IMR-90 (cell line): Measurements from ENCODE around the gene EPB41L4A. TPM values are rescaled to one million over a fixed set of nuclear protein-coding genes. Genes with fewer than 3 reads are reported as not detected.

Experiments used
- ATAC-seq: fragments of 200-7000 bp; cut with Tn5 transposase; 2 replicates; pipeline ENCODE4 v1.9.1; 2020; ENCODE audit warnings: low read depth, mild to moderate bottlenecking, moderate library complexity
- BruUV-seq: library from RNA; stranded (reverse); fragments of 400-500 nt; replicated peaks from 2 replicates; lab custom pipeline; 2021; lab: Mats Ljungman, UMichigan
- CTCF ChIA-PET: fragments of 300-600 bp; formaldehyde crosslinking; extraction: SDS; loops from one replicate; lab custom pipeline; 2021; ENCODE audit warnings: antibody characterized with exemption; lab: Yijun Ruan, JAX
- POLR2A ChIA-PET: fragments of 300-600 bp; sonication (Branson Sonifier 250); formaldehyde crosslinking; loops from one replicate; lab custom pipeline; 2022; ENCODE audit warnings: antibody characterized with exemption; ENCODE audit not compliant: unreplicated experiment; lab: Charles Lee
- DNase-seq: peaks from one replicate; pipeline ENCODE4 v3.0.0; 2013
- H2AFZ ChIP-seq: replicated peaks from 2 replicates; pipeline ENCODE3; 2013; ENCODE audit warnings: low read length, mild to moderate bottlenecking; ENCODE audit not compliant: poor library complexity
- H2AK5ac ChIP-seq: 2 replicates; pipeline ENCODE4 v1.6.1; 2013; ENCODE audit warnings: low read depth, low read length, inconsistent platforms
- H2AK9ac ChIP-seq: replicated peaks from 2 replicates; pipeline ENCODE3; 2013; ENCODE audit warnings: mild to moderate bottlenecking, low read depth, low read length, moderate library complexity; ENCODE audit not compliant: poor library complexity
- H2BK120ac ChIP-seq: 2 replicates; pipeline ENCODE4 v1.6.1; 2013; ENCODE audit warnings: low read depth, low read length, inconsistent platforms
- H2BK15ac ChIP-seq: 3 replicates; pipeline ENCODE4 v1.6.1; 2013; ENCODE audit warnings: low read depth, low read length, inconsistent platforms
- H2BK20ac ChIP-seq: 2 replicates; pipeline ENCODE4 v1.6.1; 2013; ENCODE audit warnings: low read depth, mild to moderate bottlenecking, inconsistent platforms, low read length, moderate library complexity
- H2BK5ac ChIP-seq: 2 replicates; pipeline ENCODE4 v1.6.1; 2013; ENCODE audit warnings: mild to moderate bottlenecking, low read depth, low read length, inconsistent platforms; ENCODE audit not compliant: poor library complexity, severe bottlenecking
- H3K14ac ChIP-seq: replicated peaks from 2 replicates; pipeline ENCODE4 v1.6.1; 2013; ENCODE audit warnings: low read depth, low read length, inconsistent platforms
- H3K18ac ChIP-seq: 2 replicates; pipeline ENCODE4 v1.6.1; 2013; ENCODE audit warnings: low read depth, low read length, control low read depth
- H3K23ac ChIP-seq: 2 replicates; pipeline ENCODE4 v1.6.1; 2013; ENCODE audit warnings: low read depth, low read length, inconsistent platforms
- H3K27ac ChIP-seq: 2 replicates; pipeline ENCODE4 v1.5.1; 2013; ENCODE audit warnings: mild to moderate bottlenecking, control low read depth, low read length; ENCODE audit not compliant: insufficient read depth
- H3K27me3 ChIP-seq: 2 replicates; pipeline ENCODE4 v1.6.1; 2013; ENCODE audit warnings: low read length; ENCODE audit not compliant: control insufficient read depth, insufficient read depth
- H3K36me3 ChIP-seq: 2 replicates; pipeline ENCODE4 v1.6.1; 2013; ENCODE audit warnings: low read length, mixed read lengths; ENCODE audit not compliant: control insufficient read depth, insufficient read depth
- H3K4ac ChIP-seq: 2 replicates; pipeline ENCODE4 v1.6.1; 2013; ENCODE audit warnings: low read depth, low read length, inconsistent platforms
- H3K4me1 ChIP-seq: 2 replicates; pipeline ENCODE4 v1.6.1; 2013; ENCODE audit warnings: low read length, mixed read lengths; ENCODE audit not compliant: control insufficient read depth, insufficient read depth
- H3K4me2 ChIP-seq: 2 replicates; pipeline ENCODE4 v1.6.1; 2013; ENCODE audit warnings: low read depth, mild to moderate bottlenecking, control low read depth, low read length, moderate library complexity
- H3K4me3 ChIP-seq: 2 replicates; pipeline ENCODE4 v1.5.1; 2013; ENCODE audit warnings: low read depth, mild to moderate bottlenecking, control low read depth, low read length, moderate library complexity; ENCODE audit not compliant: insufficient read depth
- H3K56ac ChIP-seq: 2 replicates; pipeline ENCODE4 v1.6.1; 2013; ENCODE audit warnings: low read length, inconsistent platforms; ENCODE audit not compliant: insufficient read depth; ENCODE audit errors: extremely low read depth
- H3K79me1 ChIP-seq, 2 experiments: 2 replicates each; pipeline ENCODE4 v1.6.1; 2013; ENCODE audit warnings: low read length in 2 of 2, inconsistent platforms in 1 of 2, low read depth in 1 of 2
- H3K9ac ChIP-seq: 2 replicates; pipeline ENCODE4 v1.6.1; 2013; ENCODE audit warnings: low read depth, low read length, control low read depth
- H3K9me1 ChIP-seq: 2 replicates; pipeline ENCODE4 v1.6.1; 2013; ENCODE audit warnings: low read length, inconsistent platforms; ENCODE audit not compliant: insufficient read depth
- H3K9me3 ChIP-seq: 2 replicates; pipeline ENCODE4 v1.6.1; 2013; ENCODE audit warnings: low read length; ENCODE audit not compliant: control insufficient read depth, insufficient read depth
- H4K20me1 ChIP-seq: 2 replicates; pipeline ENCODE4 v1.6.1; 2013; ENCODE audit warnings: low read length, inconsistent platforms; ENCODE audit not compliant: insufficient read depth
- H4K5ac ChIP-seq: 2 replicates; pipeline ENCODE4 v1.6.1; 2013; ENCODE audit warnings: mild to moderate bottlenecking, low read depth, low read length, control low read depth
- H4K8ac ChIP-seq, 2 experiments: 2 replicates each; pipeline ENCODE4 v1.6.1; 2013; ENCODE audit warnings: low read depth in 2 of 2, low read length in 2 of 2, control low read depth in 1 of 2, inconsistent platforms in 1 of 2
- H4K91ac ChIP-seq: 2 replicates; pipeline ENCODE4 v1.6.1; 2013; ENCODE audit warnings: low read depth, low read length, inconsistent platforms; ENCODE audit not compliant: insufficient read depth
- BHLHE40 ChIP-seq: fragments of 150-350 bp; IDR thresholded peaks from 2 replicates; pipeline ENCODE4 v1.6.1; 2016; ENCODE audit warnings: mild to moderate bottlenecking, low read depth, low read length
- CEBPB ChIP-seq: IDR thresholded peaks from 2 replicates; pipeline ENCODE4 v1.6.1; 2012; ENCODE audit warnings: low read depth, low read length, improper control_type of control experiment
- CHD1 ChIP-seq: IDR thresholded peaks from 2 replicates; pipeline ENCODE4 v1.6.1; 2012; ENCODE audit warnings: low read depth, low read length, improper control_type of control experiment
- FOS ChIP-seq: fragments of 150-350 bp; IDR thresholded peaks from 2 replicates; pipeline ENCODE4 v1.6.1; 2016; ENCODE audit warnings: low read depth, low read length
- MAZ ChIP-seq: IDR thresholded peaks from 2 replicates; pipeline ENCODE4 v1.6.1; 2012; ENCODE audit warnings: low read depth, mild to moderate bottlenecking, low read length, improper control_type of control experiment, moderate library complexity, borderline replicate concordance
- MXI1 ChIP-seq: IDR thresholded peaks from 2 replicates; pipeline ENCODE4 v1.6.1; 2012; ENCODE audit warnings: low read depth, mild to moderate bottlenecking, low read length, moderate library complexity, borderline replicate concordance
- NFE2L2 ChIP-seq: fragments of 150-350 bp; IDR thresholded peaks from 2 replicates; pipeline ENCODE4 v1.6.1; 2016; ENCODE audit warnings: low read depth, mild to moderate bottlenecking, low read length
- POLR2A ChIP-seq: IDR thresholded peaks from 2 replicates; pipeline ENCODE4 v1.6.1; 2012; ENCODE audit warnings: mild to moderate bottlenecking, low read depth, low read length
- RAD21 ChIP-seq: IDR thresholded peaks from 2 replicates; pipeline ENCODE4 v1.6.1; 2012; ENCODE audit warnings: low read length, improper control_type of control experiment
- RCOR1 ChIP-seq: IDR thresholded peaks from 2 replicates; pipeline ENCODE4 v1.6.1; 2012; ENCODE audit warnings: mild to moderate bottlenecking, low read length, improper control_type of control experiment; ENCODE audit not compliant: insufficient replicate concordance
- RFX5 ChIP-seq: IDR thresholded peaks from 2 replicates; pipeline ENCODE4 v1.8.0; 2012; ENCODE audit warnings: low read depth, mild to moderate bottlenecking, low read length, moderate library complexity
- SMC3 ChIP-seq: fragments of 150-350 bp; IDR thresholded peaks from 2 replicates; pipeline ENCODE4 v1.6.1; 2016; ENCODE audit warnings: low read depth, mild to moderate bottlenecking, antibody characterized with exemption, low read length, moderate library complexity
- WGBS, 2 experiments: methylation state at CpG; one replicate each; pipeline versions ENCODE4 v1.1.5 to v1.1.7; 2013; ENCODE audit warnings: missing lambda C conversion rate in 2 of 2; ENCODE audit not compliant: insufficient read length in 1 of 2; ENCODE audit errors: extremely low coverage in 2 of 2; 5-methylcytosine and 5-hydroxymethylcytosine counted together
- dilution Hi-C: fragments of 300-500 bp; cut with HindIII; formaldehyde crosslinking; loops from one replicate; pipeline ENCODE4 v1.14.3; 2018; ENCODE audit warnings: low sequenced_read_pairs; ENCODE audit not compliant: unreplicated experiment
- in situ Hi-C: fragments of 300-500 bp; cut with MboI; formaldehyde crosslinking; loops from 3 replicates; pipeline ENCODE4 v1.14.3; 2019; ENCODE audit warnings: low sequenced_read_pairs, inconsistent platforms, mixed read lengths
- intact Hi-C: fragments of 100-400 bp; cut with micrococcal nuclease; formaldehyde crosslinking; loops from 2 replicates; pipeline ENCODE4 v1.10.0; 2022
- polyA plus RNA-seq, 3 experiments: library from polyadenylated mRNA; depleted of rRNA; stranded (reverse); fragments of >200 nt; gene quantifications; 2 replicates each; pipeline ENCODE4 v1.2.3, GENCODE V29; 2012; ENCODE audit warnings: low replicate concordance in 1 of 3
- total RNA-seq: library from RNA; depleted of rRNA; stranded (reverse); fragments of >200 nt; gene quantifications from 2 replicates; pipeline ENCODE4 v1.2.3, GENCODE V29; 2012
- TF ChIP-seq, protein P1 (sequence below): conservative IDR thresholded peaks from 2 replicates; pipeline ENCODE4 v1.5.1; 2012; ENCODE audit warnings: mild to moderate bottlenecking, low read depth, low read length, improper control_type of control experiment

EPB41L4A gene
- total and polyA plus RNA-seq, 2 of the 4 experiments (the other 2 are of a cell fraction): under 0.01 to 0.02 TPM

GRCh38 chr5:112396430-112396829 lies 22.6 kb downstream of the EPB41L4A start:
- no peak overlapping the region for H3K18ac ChIP-seq
- H2AK5ac ChIP-seq: no peak overlapping the region
- POLR2A ChIA-PET: no interaction called here
- dilution Hi-C loops: no loop called here
- H3K27me3 ChIP-seq: no peaks in the 10 kb centered on the region
- no peak overlapping the region for H3K56ac ChIP-seq
- no peak overlapping the region for H4K91ac ChIP-seq
- H3K27ac ChIP-seq: no peak overlapping the region
- H3K9me1 ChIP-seq: no peaks in the 10 kb centered on the region
- no peak overlapping the region for H3K14ac ChIP-seq
- no peak overlapping the region for H3K4me3 ChIP-seq
- no peaks in the 10 kb centered on the region for H3K9me3 ChIP-seq
- ATAC-seq (no peak), DNase-seq (no peak)
- H4K8ac ChIP-seq: no peak overlapping the region
- H3K4me2 ChIP-seq: no peak overlapping the region
- CTCF ChIA-PET: no interaction called here
- no peaks in the 10 kb centered on the region for H3K4me1 ChIP-seq
- H4K5ac ChIP-seq: no peak overlapping the region
- H4K20me1 ChIP-seq: no peaks in the 10 kb centered on the region
- H2AK9ac ChIP-seq: no peak overlapping the region
- no peak overlapping the region for H3K4ac ChIP-seq
- TF ChIP-seq NFE2L2 (no peak), BHLHE40 (no peak), RCOR1 (no peak), FOS (no peak), RAD21 (no peak), SMC3 (no peak), RFX5 (no peak), CHD1 (no peak), MAZ (no peak), MXI1 (no peak), CEBPB (no peak), POLR2A (no peak)
- TF ChIP-seq, protein P1, sequence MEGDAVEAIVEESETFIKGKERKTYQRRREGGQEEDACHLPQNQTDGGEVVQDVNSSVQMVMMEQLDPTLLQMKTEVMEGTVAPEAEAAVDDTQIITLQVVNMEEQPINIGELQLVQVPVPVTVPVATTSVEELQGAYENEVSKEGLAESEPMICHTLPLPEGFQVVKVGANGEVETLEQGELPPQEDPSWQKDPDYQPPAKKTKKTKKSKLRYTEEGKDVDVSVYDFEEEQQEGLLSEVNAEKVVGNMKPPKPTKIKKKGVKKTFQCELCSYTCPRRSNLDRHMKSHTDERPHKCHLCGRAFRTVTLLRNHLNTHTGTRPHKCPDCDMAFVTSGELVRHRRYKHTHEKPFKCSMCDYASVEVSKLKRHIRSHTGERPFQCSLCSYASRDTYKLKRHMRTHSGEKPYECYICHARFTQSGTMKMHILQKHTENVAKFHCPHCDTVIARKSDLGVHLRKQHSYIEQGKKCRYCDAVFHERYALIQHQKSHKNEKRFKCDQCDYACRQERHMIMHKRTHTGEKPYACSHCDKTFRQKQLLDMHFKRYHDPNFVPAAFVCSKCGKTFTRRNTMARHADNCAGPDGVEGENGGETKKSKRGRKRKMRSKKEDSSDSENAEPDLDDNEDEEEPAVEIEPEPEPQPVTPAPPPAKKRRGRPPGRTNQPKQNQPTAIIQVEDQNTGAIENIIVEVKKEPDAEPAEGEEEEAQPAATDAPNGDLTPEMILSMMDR: no peak
- no peak overlapping the region for H3K23ac ChIP-seq
- no peak overlapping the region for H2BK15ac ChIP-seq
- WGBS, 2 experiments: 0% methylated on average over 1 of the region's 4 CpGs; no CpG with 5 or more reads in 1 of the 2 experiments
- no peak overlapping the region for H2BK5ac ChIP-seq
- no peak overlapping the region for H2BK120ac ChIP-seq
- H3K9ac ChIP-seq: no peak overlapping the region
- no peak overlapping the region for H2AFZ ChIP-seq
- no TSS peak for BruUV-seq
- H3K79me1 ChIP-seq: no peaks in the 10 kb centered on the region
- intact Hi-C loops: no loop called here
- in situ Hi-C loops: no loop called here
- H2BK20ac ChIP-seq: no peak overlapping the region
- no peaks in the 10 kb centered on the region for H3K36me3 ChIP-seq
